Effector memory CD8-positive, alpha-beta T cell (primary cell): Measurements from ENCODE around the gene MXD4.

ENCODE experiments used
- ATAC-seq: fragments of 150-1000 bp; cut with Tn5 transposase; replicated peaks from 2 replicates; pipeline ENCODE4 v1.10.0; 2021; ENCODE audit warnings: mild to moderate bottlenecking, moderate library complexity
- DNase-seq, 3 experiments: peaks; one replicate each; pipeline ENCODE4 v3.0.0; 2021
- H3K27ac Mint-ChIP-seq, 2 donors: one replicate each; pipeline ENCODE4 v1.8.0; 2022; ENCODE audit warnings: mild to moderate bottlenecking in 2 of 2, mixed read lengths in 2 of 2, moderate library complexity in 2 of 2
- H3K27me3 Mint-ChIP-seq, 2 donors: one replicate each; pipeline ENCODE4 v1.8.0; 2022; ENCODE audit warnings: mixed read lengths in 2 of 2
- H3K36me3 Mint-ChIP-seq: one replicate; pipeline ENCODE4 v1.8.0; 2022; ENCODE audit warnings: mild to moderate bottlenecking, moderate library complexity, mixed read lengths; ENCODE audit not compliant: insufficient read depth
- H3K4me1 Mint-ChIP-seq, 2 donors: one replicate each; pipeline ENCODE4 v1.8.0; 2022; ENCODE audit warnings: low read depth in 2 of 2, mixed read lengths in 2 of 2
- H3K4me3 Mint-ChIP-seq, 2 donors: one replicate each; pipeline ENCODE4 v1.8.0; 2022; ENCODE audit warnings: mild to moderate bottlenecking in 2 of 2, mixed read lengths in 2 of 2, moderate library complexity in 2 of 2
- H3K9me3 Mint-ChIP-seq, 2 donors: one replicate each; pipeline ENCODE4 v1.8.0; 2022; ENCODE audit warnings: mixed read lengths in 2 of 2

The MXD4 gene

DNA sequence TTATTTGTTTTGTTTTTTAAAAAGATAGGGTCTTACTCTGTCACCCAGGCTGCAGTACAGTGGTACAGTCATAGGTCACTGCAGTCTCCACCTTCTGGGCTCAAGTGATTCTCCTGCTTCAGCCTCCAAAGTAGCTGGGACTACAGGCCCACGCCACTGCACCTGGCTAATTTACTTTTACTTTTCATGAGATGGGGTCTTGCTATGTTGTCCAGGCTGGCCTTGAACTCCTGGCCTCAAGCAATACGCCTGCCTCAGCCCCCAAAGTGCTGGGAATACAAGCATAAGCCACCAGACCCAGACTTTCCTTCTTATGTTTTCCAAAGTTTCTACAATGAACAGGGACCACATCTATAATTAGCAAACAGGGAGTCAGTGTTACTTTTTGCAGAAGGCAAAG lies 37.9 kb upstream of the MXD4 start:
- Mint-ChIP-seq H3K9me3 (no peaks in the 10 kb centered on the region), H3K4me3 (no peak overlapping the region), H3K27ac (peak overlapping the region; percentile 90 to 96), H3K27me3 (no peaks in the 10 kb centered on the region), H3K36me3 (peaks cover under 1% of the 10 kb centered on the region), H3K4me1 (peaks cover 13 to 16% of the 10 kb centered on the region in 2 donors)
- ATAC-seq (no peak), DNase-seq (no peak)

DNA sequence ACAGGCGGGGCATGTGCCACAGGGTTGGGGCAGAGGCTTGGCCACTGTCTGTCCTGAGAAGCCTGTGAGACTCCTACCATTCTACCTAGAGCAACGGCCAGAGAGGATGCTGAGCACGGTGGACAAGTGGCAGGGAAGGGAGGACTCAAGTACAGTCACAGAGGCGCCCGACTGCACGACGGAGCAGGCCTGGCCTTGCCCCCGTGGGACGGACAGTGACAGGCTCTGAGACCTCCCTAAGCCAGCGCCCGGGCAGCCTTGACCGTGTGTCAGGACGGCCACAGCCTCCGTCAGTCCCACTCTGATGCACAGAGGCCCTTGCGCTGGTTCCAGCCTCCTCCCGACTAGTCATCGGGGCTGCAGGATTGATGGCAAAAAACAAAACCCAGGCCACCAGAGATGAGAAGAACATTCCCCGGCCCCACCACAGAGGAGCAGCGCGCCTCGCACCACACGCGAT lies 36.7 kb upstream of the MXD4 start:
- Mint-ChIP-seq H3K36me3 (peaks cover 3% of the 10 kb centered on the region), H3K4me3 (no peak overlapping the region), H3K27ac (peak overlapping the region; percentile 90 to 96), H3K4me1 (peaks cover 13 to 16% of the 10 kb centered on the region in 2 donors), H3K9me3 (no peaks in the 10 kb centered on the region), H3K27me3 (no peaks in the 10 kb centered on the region)
- ATAC-seq: no peak
- no peak for DNase-seq

DNA sequence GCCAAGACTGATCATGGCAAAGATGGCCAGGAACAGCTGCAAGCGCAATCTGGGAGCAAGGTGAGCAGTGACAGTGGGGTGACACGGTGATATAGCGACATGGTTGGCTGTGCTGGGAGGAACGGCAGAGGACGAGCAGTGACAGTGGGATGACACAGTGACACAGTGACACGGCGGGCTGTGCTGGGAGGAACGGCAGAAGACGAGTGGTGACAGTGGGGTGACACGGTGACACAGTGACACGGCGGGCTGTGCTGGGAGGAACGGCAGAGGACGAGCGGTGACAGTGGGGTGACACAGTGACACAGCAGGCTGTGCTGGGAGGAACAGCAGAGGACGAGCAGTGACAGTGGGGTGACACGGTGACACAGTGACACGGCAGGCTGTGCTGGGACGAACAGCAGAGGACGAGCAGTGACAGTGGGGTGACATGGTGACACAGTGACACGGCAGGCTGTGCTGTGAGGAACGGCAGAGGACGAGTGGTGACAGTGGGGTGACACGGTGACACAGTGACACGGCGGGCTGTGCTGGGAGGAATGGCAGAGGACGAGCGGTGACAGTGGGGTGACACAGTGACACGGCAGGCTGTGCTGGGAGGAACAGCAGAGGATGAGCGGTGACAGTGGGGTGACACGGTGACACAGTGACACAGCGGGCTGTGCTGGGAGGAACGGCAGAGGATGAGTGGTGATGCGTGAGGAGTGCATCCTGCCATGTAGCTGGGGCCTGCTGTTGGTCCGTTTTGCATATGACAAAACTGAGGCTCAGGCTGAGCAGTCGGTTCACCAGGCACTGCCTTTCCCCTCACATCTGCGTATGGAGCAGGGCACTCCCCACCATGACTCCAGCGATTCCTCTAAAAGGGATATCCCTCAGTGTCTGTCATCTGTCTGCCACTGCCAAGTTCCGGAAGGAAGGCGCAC lies 36.0 kb upstream of the MXD4 start:
- Mint-ChIP-seq H3K9me3 (no peaks in the 10 kb centered on the region), H3K4me1 (peaks cover 13 to 16% of the 10 kb centered on the region in 2 donors), H3K36me3 (peaks cover 4% of the 10 kb centered on the region), H3K27ac (peak overlapping the region; percentile 90 to 96), H3K4me3 (no peak overlapping the region), H3K27me3 (no peaks in the 10 kb centered on the region)
- no peak for DNase-seq
- ATAC-seq: no peak

DNA sequence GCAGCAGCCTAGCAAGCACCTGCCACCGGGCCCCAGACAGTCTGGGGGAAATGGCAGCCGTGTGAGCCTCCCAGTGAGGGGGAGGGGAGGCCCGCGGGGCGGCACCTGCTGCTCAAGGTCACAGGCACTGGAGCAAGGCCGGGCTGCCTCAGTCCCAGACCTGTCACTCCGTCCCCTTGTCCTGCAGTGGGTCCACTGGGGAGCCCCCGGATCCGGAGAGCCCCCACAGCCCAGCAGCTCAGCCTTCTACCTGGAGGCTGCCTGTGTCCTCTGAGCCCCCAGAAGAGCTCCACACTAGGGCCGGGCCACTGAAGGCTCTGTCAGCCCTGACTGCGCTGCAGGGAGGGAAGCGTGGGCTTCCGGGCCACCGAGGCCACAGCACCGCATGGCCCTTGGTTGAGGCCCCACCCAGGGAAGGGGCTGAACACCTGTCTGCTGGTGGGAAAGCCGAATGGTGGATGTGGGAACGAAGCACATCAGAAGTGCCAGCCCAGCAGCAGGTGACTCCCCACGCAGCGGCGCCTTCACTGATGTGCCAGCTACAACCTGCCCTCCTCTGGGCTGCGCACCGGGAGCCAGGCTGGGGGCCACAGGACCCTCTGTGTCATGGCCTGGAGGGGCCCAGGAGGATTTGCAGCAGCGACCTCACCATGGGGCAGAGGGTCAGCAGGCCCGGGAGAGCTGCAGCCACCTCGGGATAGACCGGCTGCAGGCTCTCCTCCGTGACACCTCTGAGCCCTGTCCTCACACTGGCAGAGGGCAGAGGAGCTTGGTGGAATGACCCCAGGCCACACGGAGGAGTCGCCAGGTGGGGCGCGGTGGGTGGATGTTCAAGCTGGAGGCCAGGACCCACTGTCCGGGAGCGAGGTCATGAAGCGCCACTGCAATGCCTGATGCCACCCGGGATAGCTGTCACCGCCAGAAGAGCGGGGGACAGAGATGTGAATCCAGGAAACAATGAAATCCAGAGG lies 35.0 kb upstream of the MXD4 start:
- ATAC-seq (no peak), DNase-seq (no peak)
- H3K4me3 Mint-ChIP-seq: no peak overlapping the region
- H3K36me3 Mint-ChIP-seq: peaks cover 14% of the 10 kb centered on the region
- no peaks in the 10 kb centered on the region for H3K9me3 Mint-ChIP-seq
- H3K27ac Mint-ChIP-seq: peak overlapping the region in 1 of 2 donors; percentile 90
- peaks cover 12 to 19% of the 10 kb centered on the region in 2 donors for H3K4me1 Mint-ChIP-seq
- no peaks in the 10 kb centered on the region for H3K27me3 Mint-ChIP-seq

DNA sequence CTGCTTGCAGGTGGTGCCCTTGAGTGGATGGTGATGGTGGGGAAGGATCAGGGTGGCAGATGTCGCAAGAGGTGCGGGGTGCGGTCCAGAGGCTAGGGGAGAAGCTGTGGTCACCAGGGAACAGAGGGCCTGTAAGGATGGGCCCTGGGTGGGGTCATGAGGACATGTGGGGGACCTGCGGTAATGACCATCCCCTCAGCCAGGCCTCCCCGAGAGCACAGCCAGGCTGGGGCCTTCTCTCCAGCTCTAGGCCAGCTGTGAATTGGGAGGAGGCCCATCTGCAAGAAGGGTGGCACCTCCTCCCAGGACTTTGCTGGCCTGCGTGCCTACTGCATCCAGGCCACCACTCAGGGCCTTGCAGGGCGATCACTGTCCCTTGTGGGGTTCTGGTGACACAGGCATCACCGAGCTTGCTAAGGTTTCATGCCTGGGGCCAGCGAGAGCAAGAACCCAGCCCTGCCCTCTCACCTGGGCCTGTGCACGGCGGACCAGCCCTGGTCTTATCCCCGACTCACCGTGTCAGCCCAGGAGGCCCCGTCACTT lies 34.1 kb upstream of the MXD4 start:
- no peaks in the 10 kb centered on the region for H3K9me3 Mint-ChIP-seq
- ATAC-seq (no peak), DNase-seq (no peak)
- no peaks in the 10 kb centered on the region for H3K27me3 Mint-ChIP-seq
- no peak overlapping the region for H3K4me3 Mint-ChIP-seq
- peak overlapping the region; percentile 76 to 85 for H3K27ac Mint-ChIP-seq
- peaks cover 16 to 24% of the 10 kb centered on the region in 2 donors for H3K4me1 Mint-ChIP-seq
- peaks cover 23% of the 10 kb centered on the region for H3K36me3 Mint-ChIP-seq

DNA sequence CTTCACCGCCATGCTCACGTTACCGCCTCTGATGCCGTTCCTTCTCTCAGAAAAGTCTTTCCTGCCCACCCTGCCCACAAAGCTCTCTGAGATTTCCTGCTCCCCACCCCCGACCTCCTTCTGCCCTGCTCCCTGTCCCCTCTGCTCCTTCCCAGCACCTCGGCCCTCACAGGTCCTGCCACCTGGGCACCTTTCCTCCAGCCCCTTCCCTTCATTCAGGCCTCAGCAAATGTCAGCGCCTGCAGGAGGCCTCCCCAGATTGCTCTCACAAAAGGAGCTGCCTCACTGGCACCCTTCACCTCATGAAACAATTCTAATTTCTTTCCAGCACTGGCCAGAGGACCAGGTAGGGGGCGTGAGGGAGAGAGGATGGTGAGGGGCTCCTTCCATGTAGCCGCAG lies 33.6 kb upstream of the MXD4 start:
- H3K4me3 Mint-ChIP-seq: peak overlapping the region in 1 of 2 donors; percentile 23
- H3K9me3 Mint-ChIP-seq: no peaks in the 10 kb centered on the region
- no peaks in the 10 kb centered on the region for H3K27me3 Mint-ChIP-seq
- peak overlapping the region; percentile 76 to 85 for H3K27ac Mint-ChIP-seq
- ATAC-seq: no peak
- peaks cover 28% of the 10 kb centered on the region for H3K36me3 Mint-ChIP-seq
- peaks cover 21 to 28% of the 10 kb centered on the region in 2 donors for H3K4me1 Mint-ChIP-seq
- no peak for DNase-seq

DNA sequence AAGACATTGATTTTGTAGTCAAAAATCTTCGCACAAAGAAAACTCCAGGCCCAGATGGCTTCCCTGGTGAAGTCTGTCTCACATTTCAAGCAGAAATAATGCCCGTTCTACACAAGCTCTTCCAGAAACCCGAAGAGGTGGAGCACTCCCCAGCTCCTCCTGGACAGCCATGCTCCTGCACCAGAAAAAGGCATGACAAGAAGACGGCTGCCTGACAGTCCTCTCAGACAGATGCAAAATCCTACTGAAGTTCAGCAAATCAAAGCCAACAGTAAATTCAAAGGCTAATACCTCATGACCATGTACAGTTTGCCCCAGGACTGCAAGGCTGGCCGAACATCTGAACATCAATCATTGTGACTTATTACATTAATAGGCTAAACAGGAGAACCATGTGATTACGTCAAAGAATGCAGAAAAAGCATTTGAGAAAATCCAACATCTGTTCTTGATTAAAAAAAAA lies 30.8 kb upstream of the MXD4 start:
- H3K27me3 Mint-ChIP-seq: no peaks in the 10 kb centered on the region
- H3K4me1 Mint-ChIP-seq: peaks cover 20 to 30% of the 10 kb centered on the region in 2 donors
- ATAC-seq (no peak), DNase-seq (no peak)
- peak overlapping the region; percentile 100 for H3K27ac Mint-ChIP-seq
- H3K9me3 Mint-ChIP-seq: no peaks in the 10 kb centered on the region
- peaks cover 37% of the 10 kb centered on the region for H3K36me3 Mint-ChIP-seq
- H3K4me3 Mint-ChIP-seq: no peak overlapping the region

DNA sequence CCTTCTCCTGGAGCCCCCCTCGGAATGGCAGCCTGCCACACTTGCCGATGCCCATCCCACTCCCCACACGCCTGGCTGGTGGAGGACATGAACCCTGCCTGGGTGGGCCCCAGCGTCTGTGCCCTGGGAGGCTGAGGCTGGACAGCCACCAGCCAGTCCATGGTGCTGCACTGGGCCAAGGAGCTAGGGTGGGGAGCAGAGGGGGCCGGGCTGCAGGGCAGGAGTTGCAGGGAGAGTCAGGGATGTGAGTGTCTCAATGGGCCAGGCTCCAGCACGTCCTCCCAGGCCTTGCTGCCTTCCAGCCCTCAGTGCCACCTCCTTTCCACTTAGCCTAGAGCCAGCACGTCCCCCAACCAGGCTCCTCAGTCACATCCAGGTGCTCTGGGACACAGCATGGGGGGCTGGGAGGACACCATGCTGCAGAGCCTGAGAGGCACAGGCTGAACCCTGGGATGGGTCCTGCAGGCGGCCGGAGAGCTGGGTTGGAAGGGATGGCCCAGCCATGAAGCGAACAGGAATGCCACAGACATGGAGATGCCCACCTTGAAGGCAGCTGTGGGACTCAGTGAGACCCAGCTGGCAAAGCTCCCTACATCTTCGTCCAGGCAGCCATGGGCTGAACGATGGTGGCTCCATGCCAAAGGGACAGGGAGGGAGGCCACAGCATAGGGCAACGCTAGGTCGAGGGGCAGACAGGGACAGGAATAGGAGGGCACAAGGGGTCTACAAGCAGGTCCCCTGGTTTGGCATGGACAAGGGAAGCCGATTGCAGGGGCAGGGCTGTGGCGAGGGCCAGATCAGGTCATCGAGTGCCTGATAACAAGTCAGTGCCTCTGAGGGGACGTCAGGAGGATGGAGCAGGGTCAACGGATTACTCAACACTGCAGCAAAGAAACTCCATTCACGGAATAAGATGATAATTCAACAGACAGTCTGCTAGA lies 30.1 kb upstream of the MXD4 start:
- Mint-ChIP-seq H3K36me3 (peaks cover 37% of the 10 kb centered on the region), H3K4me1 (peaks cover 20 to 27% of the 10 kb centered on the region in 2 donors), H3K27ac (peak overlapping the region; percentile 100), H3K9me3 (no peaks in the 10 kb centered on the region), H3K4me3 (peak overlapping the region; percentile 81), H3K27me3 (no peaks in the 10 kb centered on the region)
- ATAC-seq (no peak), DNase-seq (no peak)

DNA sequence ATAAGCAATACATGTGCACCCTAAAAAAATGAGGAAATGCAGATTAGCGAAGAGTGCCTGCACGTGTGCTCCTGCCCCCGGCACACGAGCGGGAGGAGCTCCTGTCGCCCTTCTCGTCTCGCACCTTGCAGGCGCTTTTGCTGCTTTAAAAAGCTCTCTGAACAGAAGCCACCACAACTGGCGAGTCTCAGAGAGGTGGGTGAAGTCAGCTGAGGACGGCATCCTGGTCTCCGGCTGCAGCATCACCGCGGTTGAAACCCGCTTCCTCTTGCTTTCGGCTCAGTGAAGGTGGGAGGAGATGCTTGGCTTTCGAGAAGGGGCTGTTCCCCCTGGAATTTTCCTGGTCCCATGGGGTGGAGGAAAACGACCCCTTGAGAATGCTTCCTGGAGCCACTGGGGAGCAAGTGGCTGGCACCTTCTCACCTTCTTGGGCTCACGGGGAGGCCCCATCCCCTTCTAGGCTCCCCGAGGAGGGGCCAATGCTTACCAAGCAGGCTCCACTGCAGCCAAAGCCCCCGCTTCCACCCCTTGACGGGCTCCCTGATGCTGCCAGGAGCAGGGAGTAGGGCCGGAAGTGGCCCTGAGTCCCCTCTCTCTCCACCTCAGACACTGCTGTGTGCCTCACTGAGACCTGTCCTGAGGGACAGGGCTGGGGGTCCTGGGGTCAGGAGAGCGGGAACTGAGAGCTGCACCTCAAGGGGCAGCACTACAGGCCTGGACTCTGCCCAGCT lies 29.2 kb upstream of the MXD4 start:
- no peaks in the 10 kb centered on the region for H3K9me3 Mint-ChIP-seq
- peaks cover 20 to 27% of the 10 kb centered on the region in 2 donors for H3K4me1 Mint-ChIP-seq
- peak; percentile 94 for ATAC-seq
- peaks cover 37% of the 10 kb centered on the region for H3K36me3 Mint-ChIP-seq
- H3K27ac Mint-ChIP-seq: peak overlapping the region; percentile 100
- peak overlapping the region; percentile 81 for H3K4me3 Mint-ChIP-seq
- no peaks in the 10 kb centered on the region for H3K27me3 Mint-ChIP-seq
- peak; percentile 86 for DNase-seq

DNA sequence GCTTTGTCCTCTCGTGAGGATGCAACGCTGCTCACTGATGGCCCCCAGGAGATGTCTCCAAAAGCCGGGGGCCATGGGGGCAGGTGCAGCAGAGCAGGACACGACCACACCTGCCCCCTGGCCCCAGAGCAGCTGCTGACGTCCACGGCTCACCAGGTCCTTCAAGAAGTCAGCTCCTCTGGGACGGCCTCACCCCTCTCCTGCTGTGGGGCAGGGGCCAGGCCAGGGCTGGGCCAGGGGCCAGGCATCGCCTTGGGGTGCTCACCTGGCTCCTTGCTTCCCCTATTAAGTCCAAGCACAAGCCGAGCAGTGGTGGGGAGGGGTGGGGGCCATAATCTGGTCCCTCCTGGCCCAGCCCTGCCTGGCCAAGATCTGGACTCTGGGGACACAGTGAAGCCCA lies 28.6 kb upstream of the MXD4 start:
- ATAC-seq (no peak), DNase-seq (no peak)
- H3K36me3 Mint-ChIP-seq: peaks cover 37% of the 10 kb centered on the region
- H3K4me3 Mint-ChIP-seq: peak overlapping the region; percentile 81
- no peaks in the 10 kb centered on the region for H3K27me3 Mint-ChIP-seq
- H3K9me3 Mint-ChIP-seq: no peaks in the 10 kb centered on the region
- peak overlapping the region; percentile 100 for H3K27ac Mint-ChIP-seq
- peaks cover 21 to 25% of the 10 kb centered on the region in 2 donors for H3K4me1 Mint-ChIP-seq

DNA sequence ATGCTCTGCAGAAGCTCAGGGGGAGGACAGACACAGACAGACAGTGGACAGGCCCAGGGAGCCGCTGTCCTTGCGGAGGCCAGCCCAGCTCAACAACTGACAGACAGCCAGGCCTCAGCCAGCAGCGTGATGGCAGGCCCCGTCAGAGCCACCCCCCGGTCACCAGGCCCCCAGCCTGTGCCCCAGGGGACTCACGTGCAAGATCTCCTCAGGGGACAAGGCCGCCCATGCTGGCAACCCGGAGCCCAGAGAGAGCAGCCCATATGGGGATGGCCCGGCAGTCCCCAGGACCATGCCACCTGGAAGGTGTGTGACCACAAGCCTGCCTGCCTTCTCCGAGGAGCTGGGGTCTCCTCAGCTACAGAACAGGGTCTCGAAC lies 28.0 kb upstream of the MXD4 start:
- Mint-ChIP-seq H3K4me3 (peak overlapping the region in 1 of 2 donors; percentile 70), H3K36me3 (peaks cover 37% of the 10 kb centered on the region), H3K27ac (peak overlapping the region; percentile 100), H3K9me3 (no peaks in the 10 kb centered on the region), H3K27me3 (no peaks in the 10 kb centered on the region), H3K4me1 (peaks cover 23 to 26% of the 10 kb centered on the region in 2 donors)
- DNase-seq (no peak), ATAC-seq (no peak)
